C4-2B (cell line): ENCODE data around the gene ENC1.
"Not testable (repeated sequence)": the region's sequence is repeated elsewhere in the genome, so short reads cannot be mapped to it uniquely, and the experiment has no call there.

Source experiments
- H3K27ac ChIP-seq: fragments of 450-650 bp; 2 replicates; pipeline ENCODE4 v1.5.1; 2017
- ZFX ChIP-seq: fragments of 450-650 bp; IDR thresholded peaks from 2 replicates; pipeline ENCODE4 v1.6.1; 2017
- TF ChIP-seq, protein P1 (sequence below): fragments of 450-650 bp; conservative IDR thresholded peaks from 2 replicates; pipeline ENCODE4 v1.5.1; 2017; ENCODE audit warnings: mild to moderate bottlenecking

Gene ENC1, protein sequence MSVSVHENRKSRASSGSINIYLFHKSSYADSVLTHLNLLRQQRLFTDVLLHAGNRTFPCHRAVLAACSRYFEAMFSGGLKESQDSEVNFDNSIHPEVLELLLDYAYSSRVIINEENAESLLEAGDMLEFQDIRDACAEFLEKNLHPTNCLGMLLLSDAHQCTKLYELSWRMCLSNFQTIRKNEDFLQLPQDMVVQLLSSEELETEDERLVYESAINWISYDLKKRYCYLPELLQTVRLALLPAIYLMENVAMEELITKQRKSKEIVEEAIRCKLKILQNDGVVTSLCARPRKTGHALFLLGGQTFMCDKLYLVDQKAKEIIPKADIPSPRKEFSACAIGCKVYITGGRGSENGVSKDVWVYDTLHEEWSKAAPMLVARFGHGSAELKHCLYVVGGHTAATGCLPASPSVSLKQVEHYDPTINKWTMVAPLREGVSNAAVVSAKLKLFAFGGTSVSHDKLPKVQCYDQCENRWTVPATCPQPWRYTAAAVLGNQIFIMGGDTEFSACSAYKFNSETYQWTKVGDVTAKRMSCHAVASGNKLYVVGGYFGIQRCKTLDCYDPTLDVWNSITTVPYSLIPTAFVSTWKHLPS

DNA sequence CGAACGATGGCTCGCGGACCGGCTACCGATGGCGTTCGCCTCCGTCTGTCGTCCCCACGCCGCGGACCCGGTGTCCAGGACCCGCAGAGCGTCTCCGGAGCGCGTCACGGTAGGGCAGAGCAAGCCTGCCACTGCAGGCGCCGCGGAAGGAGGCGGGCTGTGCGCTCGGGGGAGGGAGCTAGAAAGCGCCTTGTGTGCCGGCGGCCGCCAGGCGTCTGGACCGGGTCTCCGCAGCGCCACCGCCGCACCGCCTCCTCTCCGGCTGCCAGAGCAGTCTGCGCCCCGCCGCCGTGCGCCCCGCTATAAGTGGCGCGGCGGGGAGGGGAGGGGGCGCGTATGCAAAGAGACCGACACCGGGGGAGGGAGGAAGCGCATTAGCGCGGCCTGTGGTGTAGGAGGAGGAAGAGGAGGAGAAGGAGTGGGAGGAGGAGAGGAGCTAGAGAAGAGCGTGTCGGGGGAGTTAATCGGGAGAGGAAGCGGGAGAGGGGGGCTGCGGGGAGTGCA, at the start of gene ENC1:
ENC1 (minus strand) TSS at position 279 of the 504 bp plus-strand sequence. CDS start 4,243 bp downstream, outside the sequence.
- TF ChIP-seq, protein P1, sequence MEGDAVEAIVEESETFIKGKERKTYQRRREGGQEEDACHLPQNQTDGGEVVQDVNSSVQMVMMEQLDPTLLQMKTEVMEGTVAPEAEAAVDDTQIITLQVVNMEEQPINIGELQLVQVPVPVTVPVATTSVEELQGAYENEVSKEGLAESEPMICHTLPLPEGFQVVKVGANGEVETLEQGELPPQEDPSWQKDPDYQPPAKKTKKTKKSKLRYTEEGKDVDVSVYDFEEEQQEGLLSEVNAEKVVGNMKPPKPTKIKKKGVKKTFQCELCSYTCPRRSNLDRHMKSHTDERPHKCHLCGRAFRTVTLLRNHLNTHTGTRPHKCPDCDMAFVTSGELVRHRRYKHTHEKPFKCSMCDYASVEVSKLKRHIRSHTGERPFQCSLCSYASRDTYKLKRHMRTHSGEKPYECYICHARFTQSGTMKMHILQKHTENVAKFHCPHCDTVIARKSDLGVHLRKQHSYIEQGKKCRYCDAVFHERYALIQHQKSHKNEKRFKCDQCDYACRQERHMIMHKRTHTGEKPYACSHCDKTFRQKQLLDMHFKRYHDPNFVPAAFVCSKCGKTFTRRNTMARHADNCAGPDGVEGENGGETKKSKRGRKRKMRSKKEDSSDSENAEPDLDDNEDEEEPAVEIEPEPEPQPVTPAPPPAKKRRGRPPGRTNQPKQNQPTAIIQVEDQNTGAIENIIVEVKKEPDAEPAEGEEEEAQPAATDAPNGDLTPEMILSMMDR: peak; percentile 78
- no peak for TF ChIP-seq ZFX
- peak within 1 kb of the TSS; percentile 73 for H3K27ac ChIP-seq

DNA sequence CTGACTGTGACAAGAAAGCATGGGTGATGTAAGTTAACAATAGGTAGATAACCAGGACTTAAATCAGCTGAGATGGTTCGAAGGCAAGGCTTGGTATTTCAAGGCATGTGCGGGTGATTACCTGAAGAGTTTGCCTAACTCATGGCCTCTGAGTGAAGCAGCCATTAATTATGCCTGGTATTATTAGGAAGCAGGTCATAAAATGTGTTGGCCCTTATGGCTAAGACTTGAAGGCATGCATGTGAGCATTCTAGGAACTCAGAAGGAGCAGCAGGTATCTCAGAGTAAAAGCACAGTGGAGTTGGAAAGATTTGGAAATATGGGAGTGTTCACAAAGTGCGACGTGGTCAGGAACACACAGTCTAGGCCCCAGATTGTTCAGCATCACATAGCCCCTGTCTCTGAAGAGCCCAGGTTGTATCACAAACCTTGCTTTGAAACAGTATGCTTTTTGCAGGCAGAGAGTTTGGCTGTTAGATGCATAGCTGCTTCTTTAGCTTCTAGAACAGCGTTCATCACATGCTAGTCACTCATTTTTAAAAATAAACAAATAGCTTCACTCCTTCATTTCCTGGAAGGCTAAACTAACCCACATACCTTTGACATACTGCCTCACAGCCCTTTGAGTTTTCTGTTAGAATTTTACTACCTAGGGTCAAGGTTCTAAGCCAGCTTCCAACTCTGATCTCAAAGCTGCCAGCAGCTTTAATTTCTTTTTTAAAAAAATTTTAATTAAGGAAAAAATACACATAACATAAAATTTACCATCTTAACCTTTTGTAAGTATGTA, 46.6 kb upstream of the ENC1 start:
- TF ChIP-seq, protein P1: no peak
- no peak for TF ChIP-seq ZFX
- H3K27ac ChIP-seq: no peak overlapping the region

DNA sequence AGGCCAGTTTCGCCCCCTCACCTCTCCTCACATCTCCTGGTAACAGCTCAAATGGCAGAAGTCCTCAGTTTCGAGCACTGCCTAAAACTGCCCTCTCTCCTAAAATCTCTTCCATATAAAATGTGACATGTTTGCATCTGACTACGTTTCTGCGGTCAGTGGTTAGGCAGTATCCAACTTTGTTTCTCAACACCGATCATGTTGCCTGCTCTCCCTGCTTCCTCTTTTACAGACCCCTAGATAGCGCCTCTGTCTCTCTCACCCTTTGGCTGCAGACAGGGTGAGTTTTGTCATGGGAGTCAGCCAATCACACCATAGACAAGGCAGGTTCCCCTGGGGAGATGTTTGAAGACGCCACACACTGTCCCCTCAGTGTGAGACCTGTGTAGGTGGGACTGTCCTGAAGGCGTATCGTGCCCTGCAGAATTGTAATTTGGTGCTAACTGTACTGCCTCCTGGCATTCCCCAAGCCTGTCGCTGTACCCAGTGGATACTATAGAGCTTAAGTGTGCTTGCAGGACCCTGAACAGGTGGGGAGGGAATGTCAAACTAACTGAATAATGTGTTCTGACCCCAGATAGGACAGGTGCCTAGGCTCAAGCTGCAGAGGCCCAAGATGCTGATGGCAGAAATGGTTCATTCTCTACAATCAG, 45.6 kb upstream of the ENC1 start:
- TF ChIP-seq, protein P1: no peak
- TF ChIP-seq ZFX: no peak
- peak overlapping the region; percentile 93 for H3K27ac ChIP-seq

DNA sequence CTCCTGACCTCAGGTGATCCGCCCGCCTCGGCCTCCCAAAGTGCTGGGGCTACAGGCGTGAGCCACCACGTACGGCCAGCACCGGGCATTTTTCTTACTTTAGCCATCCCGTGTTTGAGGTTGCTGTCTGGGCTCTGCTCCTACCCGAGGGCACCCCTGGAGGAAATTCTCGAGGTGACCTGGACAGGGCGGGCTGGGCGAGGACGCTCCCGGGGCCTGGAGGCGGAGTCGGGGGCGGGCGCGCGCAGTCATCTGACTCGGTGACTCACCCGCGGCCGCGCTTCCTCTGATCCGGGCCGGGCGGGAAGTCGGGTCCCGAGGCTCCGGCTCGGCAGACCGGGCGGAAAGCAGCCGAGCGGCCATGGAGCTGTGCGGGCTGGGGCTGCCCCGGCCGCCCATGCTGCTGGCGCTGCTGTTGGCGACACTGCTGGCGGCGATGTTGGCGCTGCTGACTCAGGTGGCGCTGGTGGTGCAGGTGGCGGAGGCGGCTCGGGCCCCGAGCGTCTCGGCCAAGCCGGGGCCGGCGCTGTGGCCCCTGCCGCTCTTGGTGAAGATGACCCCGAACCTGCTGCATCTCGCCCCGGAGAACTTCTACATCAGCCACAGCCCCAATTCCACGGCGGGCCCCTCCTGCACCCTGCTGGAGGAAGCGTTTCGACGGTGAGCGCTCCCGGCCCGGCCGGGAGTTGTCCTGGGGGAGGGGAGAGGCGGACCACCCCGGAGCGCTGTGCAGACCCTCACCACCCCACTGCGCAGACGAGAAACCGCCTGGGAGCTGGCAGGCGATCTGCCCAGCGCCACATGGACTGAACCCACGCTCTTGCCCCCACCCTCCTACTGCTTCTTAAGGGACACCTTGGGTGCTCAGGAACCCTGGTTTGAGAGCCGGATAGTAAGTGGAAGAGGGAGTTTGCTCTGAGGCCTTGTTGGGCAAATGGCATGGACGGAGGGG, 44.6 kb upstream of the ENC1 start, which contains the start of gene HEXB:
HEXB (plus strand) TSS at position 334 of the 952 bp plus-strand sequence; CDS start at position 362, 28 bp downstream.
- TF ChIP-seq ZFX: peak; percentile 78
- TF ChIP-seq, protein P1: peak; percentile 25; the same call in 1 of the 2 replicates
- H3K27ac ChIP-seq: peak within 1 kb of the TSS; percentile 93

DNA sequence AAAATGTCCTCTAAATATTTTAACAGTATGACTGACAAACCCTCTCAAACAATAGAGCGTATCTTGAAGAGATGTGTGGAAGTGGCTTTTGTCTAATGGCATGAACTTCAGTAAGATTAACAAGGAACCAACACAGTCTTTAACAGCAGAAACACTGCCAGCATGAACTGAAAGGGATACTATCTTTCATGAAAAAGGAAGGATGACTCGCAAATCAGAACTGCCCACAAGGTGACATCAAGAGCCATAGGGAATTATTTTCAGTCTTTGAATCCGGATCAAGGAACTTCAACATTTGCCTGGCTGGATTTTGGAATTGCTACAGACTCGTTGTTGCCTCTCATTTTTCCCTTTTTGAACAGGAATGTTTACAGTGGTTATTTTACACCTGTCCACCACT, 39.4 kb upstream of the ENC1 start:
- H3K27ac ChIP-seq: no peak overlapping the region
- no peak for TF ChIP-seq ZFX
- TF ChIP-seq, protein P1: no peak

DNA sequence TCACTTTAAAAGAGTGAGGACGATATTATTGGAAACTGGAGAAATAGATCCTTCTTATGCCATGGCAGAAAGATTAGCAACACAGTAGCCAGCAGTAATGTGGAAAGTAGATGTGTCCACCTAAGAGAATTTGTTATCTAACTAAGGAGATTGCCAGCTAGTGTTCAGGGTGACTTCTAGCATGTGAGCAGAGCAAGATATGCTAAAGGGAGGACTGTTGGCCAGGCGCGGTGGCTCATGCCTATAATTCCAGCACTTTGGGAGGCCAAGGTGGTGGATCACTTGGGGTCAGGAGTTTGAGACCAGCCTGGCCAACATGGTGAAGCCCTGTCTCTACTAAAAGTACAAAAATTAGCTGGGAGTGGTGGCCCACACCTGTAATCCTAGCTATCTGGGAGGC, 38.8 kb upstream of the ENC1 start:
- H3K27ac ChIP-seq: not testable (repeated sequence)

DNA sequence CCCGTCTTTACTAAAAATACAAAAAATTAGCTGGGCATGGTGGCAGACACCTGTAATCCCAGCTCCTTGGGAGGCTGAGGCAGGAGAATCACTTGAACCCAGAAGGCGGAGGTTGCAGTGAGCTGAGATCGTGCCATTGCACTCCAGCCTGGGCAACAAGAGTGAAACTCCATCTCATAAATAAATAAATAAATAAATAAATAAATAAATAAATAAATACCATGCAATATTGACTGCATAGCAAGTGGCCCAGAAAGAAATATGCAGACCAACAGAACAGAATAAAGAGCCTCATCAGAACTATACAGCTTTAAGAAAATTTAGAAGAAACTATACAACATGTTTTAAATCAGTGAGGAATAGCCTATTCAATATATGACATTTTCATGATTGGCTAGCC, 37.6 kb upstream of the ENC1 start:
- not testable (repeated sequence) for H3K27ac ChIP-seq

DNA sequence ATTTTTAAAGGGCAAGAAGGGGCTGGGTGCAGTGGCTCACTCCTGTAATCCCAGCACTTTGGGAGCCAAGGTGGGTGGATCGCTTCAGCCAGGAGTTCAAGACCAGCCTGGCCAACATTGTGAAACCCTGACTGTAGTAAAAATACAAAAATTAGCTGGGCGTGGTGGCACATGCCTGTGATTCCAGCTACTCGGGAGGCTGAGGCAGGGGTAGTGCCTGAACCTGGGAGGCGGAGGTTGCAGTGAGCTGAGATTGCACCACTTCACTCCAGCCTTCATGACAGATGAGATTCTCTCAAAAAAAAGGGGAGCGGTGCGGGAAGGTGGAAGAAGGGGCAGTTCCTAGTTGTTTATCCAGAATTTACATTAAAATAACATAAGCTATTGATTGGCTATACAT, 35.9 kb upstream of the ENC1 start:
- H3K27ac ChIP-seq: not testable (repeated sequence)
